ENCODE data around the gene TRIM67. TPM values are rescaled to one million over a fixed set of nuclear protein-coding genes. Genes with fewer than 3 reads are reported as not detected.

TRIM67 gene
- total RNA-seq, 2 donors from 2014 or later, result not detected

DNA sequence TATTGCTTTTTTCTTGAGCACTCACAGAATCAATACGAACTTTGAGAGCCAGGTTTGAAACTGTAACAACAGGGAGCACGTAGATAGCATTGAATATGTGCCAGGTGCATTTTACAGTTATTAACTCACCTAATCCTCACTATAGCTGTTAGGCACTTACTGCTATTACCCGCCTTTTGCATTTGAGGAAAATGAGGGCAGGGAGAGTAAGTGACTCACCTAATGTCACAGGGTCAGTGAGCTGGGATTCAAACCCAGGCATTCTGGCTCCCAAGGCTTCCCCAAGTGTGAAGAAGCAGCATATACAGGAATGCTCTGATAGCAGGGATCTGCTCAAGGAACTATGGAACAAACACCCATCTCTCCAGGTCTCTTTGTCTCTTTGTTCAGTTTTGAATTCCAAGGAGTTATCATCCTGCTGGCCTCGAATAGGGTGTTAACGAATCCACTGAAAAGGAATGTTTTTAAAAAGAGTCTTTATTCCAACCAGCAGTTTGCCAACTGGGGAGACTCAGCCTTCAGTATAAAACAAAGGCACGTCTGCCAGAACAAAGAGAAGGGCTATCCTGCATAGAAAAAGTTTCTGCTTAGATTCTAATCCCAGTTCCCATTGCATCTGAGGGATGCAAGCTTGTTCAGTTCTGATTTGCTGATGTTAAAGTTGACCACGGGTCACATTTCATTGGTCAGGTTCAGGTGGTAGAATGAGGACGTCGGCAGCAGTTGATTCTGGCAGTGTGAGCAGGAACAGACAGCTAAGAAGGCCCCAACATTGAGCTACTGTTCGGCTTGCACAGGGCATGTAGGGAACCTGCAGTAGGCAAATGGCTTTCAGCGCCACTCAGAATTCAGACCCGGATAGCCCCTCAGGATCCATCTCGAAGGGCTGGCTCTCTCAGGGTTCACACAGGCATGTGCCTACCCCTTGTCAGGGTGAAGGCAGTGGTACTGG, 22.1 kb downstream of the TRIM67 start:
- Mint-ChIP-seq H3K4me3 (no peak overlapping the region), H3K9me3 (no peaks in the 10 kb centered on the region), H3K36me3 (ENCODE audit: low read depth) (no peaks in the 10 kb centered on the region), H3K4me1 (no peaks in the 10 kb centered on the region), H3K27ac (no peak overlapping the region), H3K27me3 (peaks cover 45% of the 10 kb centered on the region)
- no peak for ATAC-seq (replicated peaks)

DNA sequence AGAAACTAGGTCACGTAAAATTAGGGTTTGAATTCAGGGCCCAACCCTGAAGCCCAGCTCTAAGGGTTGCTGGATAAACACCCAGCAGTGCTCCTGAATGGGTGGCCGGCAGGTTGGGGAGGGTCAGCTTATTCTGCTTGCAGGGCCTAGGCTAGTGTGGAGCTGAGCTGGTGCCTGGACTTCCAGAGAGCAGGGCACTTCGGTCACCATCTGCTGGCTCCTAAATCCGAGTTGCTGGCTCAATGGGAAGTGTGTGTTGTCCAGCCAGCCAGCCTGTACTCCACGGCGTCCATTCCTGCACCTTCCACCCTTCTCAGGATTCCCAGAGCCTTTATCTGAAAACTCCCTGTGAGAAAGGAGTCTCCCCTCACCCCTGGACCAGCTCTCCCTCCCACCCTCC, 23.0 kb downstream of the TRIM67 start:
- no peak for ATAC-seq (replicated peaks)
- Mint-ChIP-seq H3K36me3 (ENCODE audit: low read depth) (no peaks in the 10 kb centered on the region), H3K9me3 (peaks cover 3% of the 10 kb centered on the region)

DNA sequence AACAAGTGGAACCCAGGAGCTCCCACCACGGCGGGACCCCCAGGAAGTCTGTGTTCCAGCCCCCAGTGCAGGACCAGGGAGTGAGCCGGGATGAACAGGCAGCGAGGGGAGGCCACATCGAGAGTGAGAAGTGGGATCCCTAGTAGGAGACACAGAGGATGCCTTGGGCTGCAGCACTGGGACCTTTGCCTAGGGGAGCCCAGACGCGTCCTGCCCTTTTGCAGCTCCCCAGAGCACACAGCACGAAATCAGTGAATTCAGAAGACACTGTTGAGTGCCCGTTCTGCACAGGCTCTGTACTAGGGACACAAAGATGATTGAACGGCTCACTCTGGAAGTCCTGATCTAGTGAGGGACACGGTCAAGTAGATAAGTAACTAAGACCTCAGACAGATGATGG, 23.5 kb downstream of the TRIM67 start:
- Mint-ChIP-seq H3K36me3 (ENCODE audit: low read depth) (no peaks in the 10 kb centered on the region), H3K4me3 (no peak overlapping the region), H3K9me3 (peaks cover 4% of the 10 kb centered on the region), H3K27ac (no peak overlapping the region), H3K4me1 (no peaks in the 10 kb centered on the region), H3K27me3 (peaks cover 45% of the 10 kb centered on the region)
- no peak for ATAC-seq (replicated peaks)

More for the DNA sequence above, 23.0 kb downstream of the TRIM67 start:
- H3K27ac Mint-ChIP-seq, result no peak overlapping the region
- H3K4me1 Mint-ChIP-seq, result no peaks in the 10 kb centered on the region
- H3K4me3 Mint-ChIP-seq, result no peak overlapping the region
- H3K27me3 Mint-ChIP-seq, result peaks cover 45% of the 10 kb centered on the region

DNA sequence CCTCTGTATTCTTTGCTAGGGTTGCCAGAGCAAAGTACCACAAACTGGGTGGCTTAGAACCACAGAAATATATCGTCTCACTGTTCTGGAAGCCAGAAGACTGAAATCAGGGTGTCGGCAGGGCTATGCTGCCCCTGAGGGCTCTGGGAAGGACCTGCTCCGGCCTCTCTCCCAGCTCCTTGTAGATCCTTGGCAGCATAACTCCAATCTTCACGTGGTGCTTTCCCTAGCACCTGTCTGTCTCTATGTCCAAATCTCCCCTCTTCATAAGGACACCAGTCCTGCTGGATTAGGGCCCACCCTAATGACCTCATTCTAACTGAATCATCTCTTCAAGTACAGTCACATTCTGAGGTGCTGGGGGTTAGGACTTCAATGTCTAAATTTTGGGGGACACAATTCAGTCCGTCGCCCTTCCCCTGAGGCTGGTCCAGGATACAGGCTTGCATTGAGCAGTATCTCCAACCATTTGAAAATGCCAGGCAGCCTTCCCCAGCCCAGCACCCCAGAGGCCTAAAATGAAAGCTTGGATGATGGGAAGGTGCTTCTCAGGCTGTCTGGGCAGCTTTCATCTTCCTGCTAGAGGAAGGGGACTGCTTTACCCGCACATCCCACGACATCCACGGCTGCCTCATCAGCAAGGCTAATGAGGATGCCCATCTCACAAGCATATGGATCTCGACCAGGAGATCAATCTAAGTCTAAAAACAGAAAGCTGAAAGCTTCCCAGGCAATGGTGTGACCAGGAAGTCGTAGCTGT, 24.7 kb downstream of the TRIM67 start:
- Mint-ChIP-seq H3K27ac (no peak overlapping the region), H3K4me1 (no peaks in the 10 kb centered on the region), H3K4me3 (no peak overlapping the region), H3K27me3 (peaks cover 39% of the 10 kb centered on the region), H3K36me3 (ENCODE audit: low read depth) (no peaks in the 10 kb centered on the region), H3K9me3 (peaks cover 4% of the 10 kb centered on the region)
- ATAC-seq (replicated peaks), result no peak

DNA sequence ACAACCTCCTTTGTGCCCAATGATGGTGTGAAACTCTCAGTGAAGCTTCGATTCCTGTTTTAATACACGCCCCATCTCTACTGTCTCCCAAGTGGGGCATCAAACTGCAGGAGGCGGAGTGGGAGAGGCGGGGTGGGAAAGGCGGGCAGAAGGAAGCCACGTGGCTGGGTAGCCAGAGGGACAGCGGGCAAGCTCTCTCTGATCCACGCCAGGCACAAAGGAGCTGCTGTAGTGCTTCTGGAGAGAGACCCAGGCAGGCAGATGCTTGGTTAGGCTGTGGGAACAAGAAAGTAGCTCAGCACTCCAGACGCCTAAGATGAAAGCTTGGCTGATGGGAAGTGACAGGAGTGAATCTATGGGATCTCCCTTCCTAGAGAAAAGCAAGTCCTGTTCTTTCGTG, 25.7 kb downstream of the TRIM67 start:
- H3K36me3 Mint-ChIP-seq (ENCODE audit: low read depth), result no peaks in the 10 kb centered on the region
- H3K27ac Mint-ChIP-seq, result no peak overlapping the region
- H3K9me3 Mint-ChIP-seq, result peaks cover 4% of the 10 kb centered on the region
- H3K4me1 Mint-ChIP-seq, result no peaks in the 10 kb centered on the region
- no peak overlapping the region for H3K4me3 Mint-ChIP-seq
- peaks cover 31% of the 10 kb centered on the region for H3K27me3 Mint-ChIP-seq
- ATAC-seq (replicated peaks), result no peak

DNA sequence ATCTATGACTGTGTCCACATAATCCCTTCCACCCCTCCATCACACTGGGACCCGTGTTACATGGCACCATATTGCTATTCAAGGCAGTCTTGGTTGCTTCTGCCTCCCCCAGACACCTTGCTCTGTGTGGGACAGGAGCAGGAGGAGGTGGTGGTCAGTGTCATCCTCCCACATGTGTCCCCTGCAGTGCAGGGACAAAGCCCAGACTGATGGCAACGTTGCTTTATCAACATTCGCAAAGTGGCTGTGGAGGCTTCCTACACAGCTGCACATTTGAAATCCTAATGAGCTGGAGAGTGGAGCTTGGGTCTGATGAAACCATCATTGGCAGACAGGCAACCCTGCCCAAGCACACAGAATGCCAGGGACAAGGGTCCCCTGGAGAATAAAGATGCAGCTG, 26.2 kb downstream of the TRIM67 start:
- Mint-ChIP-seq H3K27me3 (peaks cover 31% of the 10 kb centered on the region), H3K4me1 (no peaks in the 10 kb centered on the region), H3K27ac (no peak overlapping the region), H3K9me3 (peaks cover 4% of the 10 kb centered on the region), H3K4me3 (no peak overlapping the region), H3K36me3 (ENCODE audit: low read depth) (no peaks in the 10 kb centered on the region)
- ATAC-seq (replicated peaks), result no peak

DNA sequence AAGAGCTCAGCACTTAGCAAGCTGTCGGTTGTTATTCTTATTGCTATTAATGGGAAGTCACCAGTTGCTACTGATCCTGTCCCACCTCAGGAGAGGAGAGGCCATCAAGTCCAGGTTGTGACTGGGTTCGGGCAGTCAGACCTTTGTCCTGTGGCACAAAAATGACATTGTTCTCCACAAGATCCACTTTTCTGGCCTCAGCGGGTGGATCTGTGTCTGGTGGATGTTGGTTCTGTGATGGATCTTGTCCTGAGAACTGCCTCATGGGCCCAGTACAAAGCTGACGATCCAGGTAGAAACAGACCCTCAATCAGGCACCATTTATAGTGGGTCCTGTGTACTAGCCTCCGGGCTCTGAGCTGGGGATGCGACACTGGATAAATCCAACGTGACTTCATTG, 26.9 kb downstream of the TRIM67 start:
- Mint-ChIP-seq H3K4me1 (no peaks in the 10 kb centered on the region), H3K36me3 (ENCODE audit: low read depth) (no peaks in the 10 kb centered on the region), H3K27ac (no peak overlapping the region), H3K4me3 (no peak overlapping the region), H3K9me3 (peaks cover 4% of the 10 kb centered on the region), H3K27me3 (peaks cover 31% of the 10 kb centered on the region)
- no peak for ATAC-seq (replicated peaks)

DNA sequence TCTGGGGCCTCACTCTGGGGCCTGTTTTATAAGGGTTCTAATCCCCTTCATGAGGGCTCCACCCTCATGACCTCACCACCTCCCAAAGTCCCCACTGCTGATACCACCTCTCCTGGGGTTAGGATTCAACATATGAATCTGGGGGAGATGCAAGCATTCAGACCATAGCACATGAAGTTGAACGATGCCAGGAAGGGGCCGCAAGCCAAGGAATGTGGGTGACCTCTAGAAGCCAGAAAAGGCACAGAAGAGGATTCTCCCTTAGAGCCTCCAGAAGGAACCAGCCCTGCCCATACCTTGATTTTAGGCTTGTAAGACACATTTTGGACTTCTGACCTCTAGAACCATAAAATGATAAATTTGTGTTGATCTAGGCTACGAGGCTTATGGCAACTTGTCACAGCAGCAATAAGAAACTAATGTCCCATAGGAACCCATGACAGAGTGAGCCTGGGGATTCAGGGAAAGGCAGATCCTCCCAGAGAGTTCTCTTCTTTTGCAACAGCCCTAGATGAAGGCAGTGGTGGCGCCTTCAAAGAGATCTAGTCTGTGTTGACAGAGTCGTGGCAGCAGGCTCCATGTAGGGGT, 27.9 kb downstream of the TRIM67 start:
- peaks cover 4% of the 10 kb centered on the region for H3K9me3 Mint-ChIP-seq
- H3K27ac Mint-ChIP-seq, result no peak overlapping the region
- H3K36me3 Mint-ChIP-seq (ENCODE audit: low read depth), result no peaks in the 10 kb centered on the region
- peaks cover 23% of the 10 kb centered on the region for H3K27me3 Mint-ChIP-seq
- no peaks in the 10 kb centered on the region for H3K4me1 Mint-ChIP-seq
- H3K4me3 Mint-ChIP-seq, result no peak overlapping the region
- no peak for ATAC-seq (replicated peaks)

DNA sequence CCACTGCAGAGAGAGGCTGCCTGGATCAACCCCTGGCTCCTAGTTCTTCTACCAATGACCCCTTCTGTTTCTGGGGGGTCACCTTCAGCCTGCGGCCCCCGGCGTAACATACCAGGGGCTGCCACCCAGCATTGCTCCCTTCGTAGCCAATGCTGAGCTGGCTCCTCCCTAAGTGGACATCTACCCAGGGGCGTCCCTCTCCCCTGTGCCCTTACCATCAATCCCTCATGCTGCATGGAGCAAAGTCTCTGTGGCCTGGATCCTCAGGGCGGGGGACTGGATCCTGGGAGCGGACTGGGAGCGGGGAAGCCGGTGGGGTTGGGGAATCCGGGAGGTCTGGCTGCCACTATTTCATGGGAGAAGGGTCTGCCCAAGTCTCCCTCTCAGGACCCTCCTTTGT, 28.6 kb downstream of the TRIM67 start:
- Mint-ChIP-seq H3K9me3 (peaks cover 4% of the 10 kb centered on the region), H3K36me3 (ENCODE audit: low read depth) (no peaks in the 10 kb centered on the region), H3K27ac (no peak overlapping the region), H3K27me3 (peaks cover 22% of the 10 kb centered on the region), H3K4me3 (no peak overlapping the region), H3K4me1 (no peaks in the 10 kb centered on the region)
- no peak for ATAC-seq (replicated peaks)

DNA sequence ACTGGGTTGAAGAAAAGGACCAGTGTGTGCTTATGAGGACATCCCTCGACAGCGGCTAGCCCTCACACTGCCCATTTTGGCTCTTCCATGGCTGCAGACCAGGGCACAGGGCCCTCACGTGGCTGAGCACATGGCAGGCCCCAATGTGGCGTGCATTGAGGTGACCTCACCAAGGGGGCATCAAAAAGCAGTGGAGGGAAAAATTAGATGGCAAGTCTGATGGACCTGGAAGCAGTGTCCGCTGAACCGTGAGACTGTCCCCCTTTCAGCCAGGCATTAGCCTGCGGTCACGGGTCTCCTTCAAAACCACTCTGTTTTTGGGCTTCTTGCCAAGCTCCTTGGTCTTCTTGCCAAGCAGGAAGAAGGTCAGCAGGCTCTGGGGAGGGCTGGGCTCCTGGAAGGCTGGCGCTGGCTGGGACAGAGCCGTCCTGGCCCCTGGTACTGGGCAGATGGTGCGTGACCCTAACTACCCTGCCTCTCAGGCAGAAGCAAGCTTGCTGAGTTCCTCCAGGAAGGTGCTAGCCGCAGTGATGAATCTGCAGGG, 30.8 kb downstream of the TRIM67 start:
- H3K36me3 Mint-ChIP-seq (ENCODE audit: low read depth), result no peaks in the 10 kb centered on the region
- peaks cover 4% of the 10 kb centered on the region for H3K9me3 Mint-ChIP-seq
- H3K27me3 Mint-ChIP-seq, result peaks cover 23% of the 10 kb centered on the region
- no peak for ATAC-seq (replicated peaks)
- H3K4me1 Mint-ChIP-seq, result no peaks in the 10 kb centered on the region
- no peak overlapping the region for H3K27ac Mint-ChIP-seq
- no peak overlapping the region for H3K4me3 Mint-ChIP-seq

DNA sequence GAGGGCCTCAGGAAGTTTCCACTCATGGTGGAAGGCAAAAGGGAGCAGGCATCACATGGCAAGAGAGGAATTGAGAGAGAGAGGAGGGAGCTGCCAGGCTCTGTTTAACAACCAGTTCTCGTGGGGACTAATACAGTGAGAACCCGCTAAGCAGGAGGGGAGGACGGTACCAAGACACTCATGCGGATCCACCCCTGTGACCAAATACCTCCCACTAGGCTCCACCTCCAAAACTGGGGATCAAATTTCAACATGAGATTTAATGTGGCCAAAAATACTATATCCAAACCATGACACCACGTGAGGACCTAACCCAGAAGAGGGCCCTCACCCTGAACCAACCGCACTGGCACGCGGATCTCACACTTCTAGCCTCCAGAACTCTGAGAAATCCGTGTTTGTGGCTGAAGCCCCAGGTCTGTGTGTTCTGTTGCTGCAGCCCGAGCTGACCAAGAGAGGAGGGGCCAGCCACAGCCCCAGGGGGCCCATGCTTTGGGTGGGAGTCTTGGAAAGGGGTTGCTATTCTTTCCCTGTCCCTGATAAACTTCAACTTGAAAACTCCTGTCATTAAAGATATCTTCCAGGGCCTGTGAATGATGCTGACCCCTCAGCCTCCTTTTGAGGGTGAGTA, 32.0 kb downstream of the TRIM67 start:
- Mint-ChIP-seq H3K9me3 (peaks cover 4% of the 10 kb centered on the region), H3K4me1 (no peaks in the 10 kb centered on the region), H3K27ac (no peak overlapping the region), H3K27me3 (peaks cover 15% of the 10 kb centered on the region), H3K4me3 (no peak overlapping the region), H3K36me3 (ENCODE audit: low read depth) (no peaks in the 10 kb centered on the region)
- ATAC-seq (replicated peaks), result no peak

DNA sequence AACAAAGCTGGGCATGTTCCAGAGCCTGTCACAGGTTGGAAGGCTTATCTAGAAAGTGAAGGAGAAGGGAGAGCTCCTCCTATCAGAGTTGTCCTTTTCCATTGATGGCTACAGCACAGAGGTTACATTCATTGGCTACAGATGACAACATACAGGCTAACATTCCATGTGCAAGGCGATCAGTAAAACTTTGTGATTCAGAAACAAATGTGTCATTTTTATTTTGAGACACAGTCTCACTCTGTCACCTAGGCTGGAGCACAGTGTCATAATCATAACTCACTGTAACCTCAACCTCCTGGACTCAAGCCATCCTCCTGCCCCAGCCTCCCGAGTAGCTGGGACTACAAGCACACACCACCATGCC, 32.6 kb downstream of the TRIM67 start:
- Mint-ChIP-seq H3K27ac (no peak overlapping the region), H3K27me3 (peaks cover 10% of the 10 kb centered on the region), H3K4me3 (no peak overlapping the region), H3K4me1 (no peaks in the 10 kb centered on the region), H3K9me3 (peaks cover 4% of the 10 kb centered on the region), H3K36me3 (ENCODE audit: low read depth) (no peaks in the 10 kb centered on the region)
- no peak for ATAC-seq (replicated peaks)

DNA sequence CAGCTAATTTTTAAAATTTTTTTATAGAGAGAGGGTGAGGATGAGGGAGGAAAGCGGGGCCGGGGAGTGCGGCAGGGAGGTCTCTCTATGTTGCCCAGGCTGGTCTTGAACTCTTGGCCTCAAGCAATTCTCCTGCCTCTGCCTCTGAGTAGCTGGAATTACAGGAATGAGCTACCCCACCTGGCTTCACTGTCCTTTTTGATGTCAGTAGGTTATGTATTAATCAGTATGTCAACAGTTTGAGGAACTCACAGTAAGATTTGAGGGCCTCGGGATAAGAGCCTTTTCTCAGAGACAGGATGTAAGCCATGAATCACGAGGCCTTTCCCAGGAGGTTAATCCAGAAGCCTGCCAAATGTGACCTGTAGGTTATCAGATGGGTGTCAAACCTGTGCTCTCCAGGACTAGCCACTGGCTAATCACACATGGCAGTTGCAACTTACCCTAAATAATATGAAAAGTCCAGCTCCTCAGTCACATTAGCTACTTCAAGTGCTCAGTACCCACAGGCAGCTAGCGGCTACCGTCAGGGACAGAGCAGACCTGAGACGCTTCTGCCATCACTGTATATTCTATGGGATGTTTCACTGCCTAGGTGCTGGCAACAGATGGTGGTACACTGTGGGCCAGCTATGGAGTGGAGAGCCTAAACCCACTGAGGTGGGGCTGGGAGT, 33.1 kb downstream of the TRIM67 start:
- H3K36me3 Mint-ChIP-seq (ENCODE audit: low read depth), result no peaks in the 10 kb centered on the region
- H3K27ac Mint-ChIP-seq, result no peak overlapping the region
- no peaks in the 10 kb centered on the region for H3K4me1 Mint-ChIP-seq
- H3K4me3 Mint-ChIP-seq, result no peak overlapping the region
- H3K27me3 Mint-ChIP-seq, result peaks cover 5% of the 10 kb centered on the region
- ATAC-seq (replicated peaks), result no peak
- no peaks in the 10 kb centered on the region for H3K9me3 Mint-ChIP-seq

DNA sequence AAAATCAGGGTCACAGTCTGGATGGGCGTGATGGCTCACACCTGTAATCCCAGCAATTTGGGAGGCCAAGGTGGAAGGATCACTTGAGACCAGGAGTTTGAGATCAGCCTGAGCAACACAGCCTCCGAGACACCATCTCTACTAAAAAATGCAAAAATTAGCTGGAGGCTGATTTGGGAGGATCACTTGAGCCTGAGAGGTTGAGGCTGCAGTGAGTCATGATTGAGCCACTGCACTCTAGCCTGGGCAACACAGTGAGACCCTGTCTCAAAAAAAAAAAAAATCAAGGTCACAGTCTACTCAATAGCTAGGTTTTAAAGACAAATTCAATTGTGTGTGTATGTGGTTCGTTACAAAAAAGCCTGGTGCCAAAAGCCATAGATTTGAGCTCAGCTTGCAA, 34.4 kb downstream of the TRIM67 start:
- H3K9me3 Mint-ChIP-seq, result no peaks in the 10 kb centered on the region
- H3K4me3 Mint-ChIP-seq, result no peak overlapping the region
- H3K4me1 Mint-ChIP-seq, result no peaks in the 10 kb centered on the region
- peaks cover 5% of the 10 kb centered on the region for H3K27me3 Mint-ChIP-seq
- no peak for ATAC-seq (replicated peaks)
- no peaks in the 10 kb centered on the region for H3K36me3 Mint-ChIP-seq (ENCODE audit: low read depth)
- no peak overlapping the region for H3K27ac Mint-ChIP-seq
